HepG2 (cell line): ENCODE data around the gene VAPB. TPM values are rescaled to one million over a fixed set of nuclear protein-coding genes. Genes with fewer than 3 reads are reported as not detected.

ENCODE experiments used
- ATF3 ChIP-seq: sonication (generic); formaldehyde crosslinking; IDR thresholded peaks from 2 replicates; pipeline ENCODE4 v1.4.0; 2020; ENCODE audit warnings: missing genetic modification reagents
- DRAP1 ChIP-seq: IDR thresholded peaks from 2 replicates; pipeline ENCODE4 v1.6.1; 2016; ENCODE audit warnings: missing genetic modification reagents, missing compliant biosample characterization
- FOSL2 ChIP-seq: sonication (generic); formaldehyde crosslinking; IDR thresholded peaks from 2 replicates; pipeline ENCODE4 v1.4.0; 2020; ENCODE audit warnings: missing genetic modification reagents
- GATAD1 ChIP-seq: IDR thresholded peaks from 2 replicates; pipeline ENCODE4 v1.6.1; 2016; ENCODE audit warnings: missing genetic modification reagents, missing compliant biosample characterization
- HDAC1 ChIP-seq: sonication (generic); formaldehyde crosslinking; IDR thresholded peaks from 2 replicates; pipeline ENCODE4 v1.5.1; 2020; ENCODE audit warnings: mild to moderate bottlenecking, missing genetic modification reagents
- HNRNPH1 ChIP-seq: fragments of 200-400 bp; formaldehyde crosslinking; optimal IDR thresholded peaks from 2 replicates; pipeline ENCODE3; 2017; ENCODE audit warnings: mild to moderate bottlenecking, low read depth, low read length
- HOXA7 ChIP-seq: sonication (generic); formaldehyde crosslinking; IDR thresholded peaks from 2 replicates; pipeline ENCODE4 v1.8.1; 2022; ENCODE audit warnings: mild to moderate bottlenecking, missing genetic modification reagents, moderate library complexity
- MAX ChIP-seq: IDR thresholded peaks from 2 replicates; pipeline ENCODE4 v1.6.1; 2012; ENCODE audit warnings: inconsistent platforms
- PCBP1 ChIP-seq: fragments of 200-400 bp; formaldehyde crosslinking; IDR thresholded peaks from 2 replicates; pipeline ENCODE4 v1.6.1; 2017; ENCODE audit warnings: mild to moderate bottlenecking, low read depth, low read length, borderline replicate concordance
- RAD21 ChIP-seq: fragments of 450-650 bp; formaldehyde crosslinking; IDR thresholded peaks from 2 replicates; pipeline ENCODE4 v1.5.0; 2020; ENCODE audit warnings: mild to moderate bottlenecking
- SAP130 ChIP-seq: IDR thresholded peaks from 2 replicates; pipeline ENCODE4 v1.6.1; 2016; ENCODE audit warnings: low read depth
- THAP11 ChIP-seq: IDR thresholded peaks from 2 replicates; pipeline ENCODE4 v1.6.1; 2016; ENCODE audit warnings: missing biosample characterization, missing genetic modification reagents
- ZFP36L1 ChIP-seq: sonication (generic); formaldehyde crosslinking; IDR thresholded peaks from 2 replicates; pipeline ENCODE4 v1.8.0; 2022; ENCODE audit warnings: mild to moderate bottlenecking, missing genetic modification reagents, moderate library complexity
- ZFP91 ChIP-seq: sonication (generic); formaldehyde crosslinking; IDR thresholded peaks from 2 replicates; pipeline ENCODE4 v1.9.0; 2022; ENCODE audit warnings: missing genetic modification reagents, mild to moderate bottlenecking, borderline replicate concordance
- ZGPAT ChIP-seq: IDR thresholded peaks from 2 replicates; pipeline ENCODE4 v1.6.1; 2016; ENCODE audit warnings: mild to moderate bottlenecking
- ZNF232 ChIP-seq: sonication (generic); formaldehyde crosslinking; IDR thresholded peaks from 2 replicates; pipeline ENCODE4 v1.4.0; 2020; ENCODE audit warnings: missing genetic modification reagents, borderline replicate concordance
- ZNF333 ChIP-seq: sonication (generic); formaldehyde crosslinking; IDR thresholded peaks from 2 replicates; pipeline ENCODE4 v1.4.0; 2020; ENCODE audit warnings: mild to moderate bottlenecking, missing genetic modification reagents, borderline replicate concordance
- ZNF749 ChIP-seq: sonication (generic); formaldehyde crosslinking; IDR thresholded peaks from 2 replicates; pipeline ENCODE4 v1.8.0; 2022; ENCODE audit warnings: mild to moderate bottlenecking, missing genetic modification reagents, moderate library complexity, borderline replicate concordance
- ZNF790 ChIP-seq: sonication (generic); formaldehyde crosslinking; IDR thresholded peaks from 2 replicates; pipeline ENCODE4 v1.8.0; 2022; ENCODE audit warnings: missing genetic modification reagents, mild to moderate bottlenecking, borderline replicate concordance
- polyA plus RNA-seq, 8 experiments: library from polyadenylated mRNA; depleted of rRNA in 3 of 8; stranded (reverse) in 7 of 8; unstranded in 1 of 8; fragments of >200 nt; fragmentation: Illumina TruSeq in 4 of 8; extraction: Trizol in 4 of 8; gene quantifications; 2 replicates each; pipeline versions ENCODE4 v1.2.1 to v1.2.3, GENCODE V29; 2011 to 2016; ENCODE audit warnings: low read depth in 4 of 8, missing spikeins in 1 of 8, mixed read lengths in 1 of 8; ENCODE audit not compliant: insufficient read depth in 1 of 8
- total RNA-seq, 5 experiments: library from RNA; depleted of rRNA; stranded (reverse); fragments of >200 nt; fragmentation: Illumina TruSeq; extraction: Trizol; gene quantifications; 2 replicates each; pipeline ENCODE4 v1.2.3, GENCODE V29; 2016; ENCODE audit warnings: low read depth in 1 of 5
- TF ChIP-seq, protein P1 (sequence below): IDR thresholded peaks from 2 replicates; pipeline ENCODE4 v1.6.1; 2012; ENCODE audit warnings: low read depth, low read length, improper control_type of control experiment
- TF ChIP-seq, protein P2 (sequence below): sonication (generic); formaldehyde crosslinking; IDR thresholded peaks from 2 replicates; pipeline ENCODE4 v1.4.0; 2020; ENCODE audit warnings: missing genetic modification reagents, mild to moderate bottlenecking, borderline replicate concordance

VAPB gene
- total and polyA plus RNA-seq, 2 of the 13 experiments (the other 11 are each of a cell fraction or from before 2014, with no cell fraction given) = 18.6 to 48.5 TPM

DNA sequence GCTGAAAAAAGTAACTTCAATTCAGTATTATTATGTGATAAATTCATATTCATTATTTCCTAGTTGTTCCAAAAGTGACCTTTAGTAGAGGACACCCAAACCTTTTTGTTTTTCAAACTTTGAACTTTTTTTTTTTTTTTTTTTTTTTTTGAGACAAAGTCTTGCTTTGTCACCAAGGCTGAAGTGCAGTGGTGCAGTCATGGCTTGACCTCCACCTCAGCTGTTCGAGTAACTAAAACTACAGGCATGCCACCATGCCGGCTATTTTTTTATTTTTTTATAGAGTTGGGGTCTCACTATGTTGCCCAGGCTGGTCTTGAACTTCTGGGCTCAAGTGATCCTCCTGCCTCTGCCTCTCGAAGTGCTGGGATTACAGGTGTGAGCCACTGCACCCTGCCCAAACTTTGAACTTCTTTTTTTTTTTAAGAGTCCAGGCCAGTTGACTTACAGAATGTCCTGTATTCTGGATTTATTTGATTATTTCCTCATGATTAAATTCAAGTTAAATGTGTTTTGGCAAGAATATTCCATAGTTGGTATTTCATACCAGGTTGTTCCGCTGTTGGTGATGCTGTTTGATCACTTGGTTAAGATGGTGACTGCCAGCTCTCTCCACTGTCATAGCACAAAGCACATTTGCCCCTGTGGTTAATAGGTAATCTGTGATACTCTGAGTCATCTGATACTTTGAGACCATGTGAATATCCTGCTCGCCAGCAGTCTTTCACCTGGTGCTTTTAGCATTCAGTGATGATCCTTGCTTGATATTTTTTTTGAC lies 48.0 kb downstream of the VAPB start (continued):
- TF ChIP-seq HNRNPH1 (no peak), FOSL2 (CRISPR knock-in tag) (peak; percentile 93), ZNF232 (CRISPR knock-in tag) (no peak), MAX (no peak), RAD21 (CRISPR knock-in tag) (no peak), SAP130 (CRISPR knock-in tag) (peak; percentile 67), ZNF749 (CRISPR knock-in tag) (no peak), ATF3 (CRISPR knock-in tag) (no peak), ZFP91 (CRISPR knock-in tag) (no peak), ZFP36L1 (0 out of 2 replicates have a peak, but pooled peaks have one; percentile 37), GATAD1 (0 out of 2 replicates have a peak, but pooled peaks have one; percentile 4), PCBP1 (no peak), THAP11 (CRISPR knock-in tag) (no peak), ZNF790 (CRISPR knock-in tag) (no peak), ZNF333 (CRISPR knock-in tag) (no peak), HDAC1 (CRISPR knock-in tag) (peak; percentile 48), HOXA7 (CRISPR knock-in tag) (no peak), ZGPAT (CRISPR knock-in tag) (no peak), DRAP1 (CRISPR knock-in tag) (0 out of 2 replicates have a peak, but pooled peaks have one; percentile 17)
- TF ChIP-seq, protein P1, sequence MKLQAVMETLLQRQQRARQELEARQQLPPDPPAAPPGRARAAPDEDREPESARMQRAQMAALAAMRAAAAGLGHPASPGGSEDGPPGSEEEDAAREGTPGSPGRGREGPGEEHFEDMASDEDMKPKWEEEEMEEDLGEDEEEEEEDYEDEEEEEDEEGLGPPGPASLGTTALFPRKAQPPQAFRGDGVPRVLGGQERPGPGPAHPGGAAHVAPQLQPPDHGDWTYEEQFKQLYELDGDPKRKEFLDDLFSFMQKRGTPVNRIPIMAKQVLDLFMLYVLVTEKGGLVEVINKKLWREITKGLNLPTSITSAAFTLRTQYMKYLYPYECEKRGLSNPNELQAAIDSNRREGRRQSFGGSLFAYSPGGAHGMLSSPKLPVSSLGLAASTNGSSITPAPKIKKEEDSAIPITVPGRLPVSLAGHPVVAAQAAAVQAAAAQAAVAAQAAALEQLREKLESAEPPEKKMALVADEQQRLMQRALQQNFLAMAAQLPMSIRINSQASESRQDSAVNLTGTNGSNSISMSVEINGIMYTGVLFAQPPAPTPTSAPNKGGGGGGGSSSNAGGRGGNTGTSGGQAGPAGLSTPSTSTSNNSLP = peak; percentile 80
- TF ChIP-seq, protein P2, sequence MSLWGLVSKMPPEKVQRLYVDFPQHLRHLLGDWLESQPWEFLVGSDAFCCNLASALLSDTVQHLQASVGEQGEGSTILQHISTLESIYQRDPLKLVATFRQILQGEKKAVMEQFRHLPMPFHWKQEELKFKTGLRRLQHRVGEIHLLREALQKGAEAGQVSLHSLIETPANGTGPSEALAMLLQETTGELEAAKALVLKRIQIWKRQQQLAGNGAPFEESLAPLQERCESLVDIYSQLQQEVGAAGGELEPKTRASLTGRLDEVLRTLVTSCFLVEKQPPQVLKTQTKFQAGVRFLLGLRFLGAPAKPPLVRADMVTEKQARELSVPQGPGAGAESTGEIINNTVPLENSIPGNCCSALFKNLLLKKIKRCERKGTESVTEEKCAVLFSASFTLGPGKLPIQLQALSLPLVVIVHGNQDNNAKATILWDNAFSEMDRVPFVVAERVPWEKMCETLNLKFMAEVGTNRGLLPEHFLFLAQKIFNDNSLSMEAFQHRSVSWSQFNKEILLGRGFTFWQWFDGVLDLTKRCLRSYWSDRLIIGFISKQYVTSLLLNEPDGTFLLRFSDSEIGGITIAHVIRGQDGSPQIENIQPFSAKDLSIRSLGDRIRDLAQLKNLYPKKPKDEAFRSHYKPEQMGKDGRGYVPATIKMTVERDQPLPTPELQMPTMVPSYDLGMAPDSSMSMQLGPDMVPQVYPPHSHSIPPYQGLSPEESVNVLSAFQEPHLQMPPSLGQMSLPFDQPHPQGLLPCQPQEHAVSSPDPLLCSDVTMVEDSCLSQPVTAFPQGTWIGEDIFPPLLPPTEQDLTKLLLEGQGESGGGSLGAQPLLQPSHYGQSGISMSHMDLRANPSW = no peak
